GM18519 (cell line): ENCODE data around the gene C2CD2L.
"Not testable (repeated sequence)": the region's sequence is repeated elsewhere in the genome, so short reads cannot be mapped to it uniquely, and the experiment has no call there.

ENCODE experiments used
- ATAC-seq: cut with Tn5 transposase; IDR thresholded peaks from one replicate; pipeline ENCODE4 v1.9.1; 2021; ENCODE audit warnings: mild to moderate bottlenecking, moderate library complexity; ENCODE audit not compliant: unreplicated experiment, low FRiP score

The C2CD2L gene

DNA sequence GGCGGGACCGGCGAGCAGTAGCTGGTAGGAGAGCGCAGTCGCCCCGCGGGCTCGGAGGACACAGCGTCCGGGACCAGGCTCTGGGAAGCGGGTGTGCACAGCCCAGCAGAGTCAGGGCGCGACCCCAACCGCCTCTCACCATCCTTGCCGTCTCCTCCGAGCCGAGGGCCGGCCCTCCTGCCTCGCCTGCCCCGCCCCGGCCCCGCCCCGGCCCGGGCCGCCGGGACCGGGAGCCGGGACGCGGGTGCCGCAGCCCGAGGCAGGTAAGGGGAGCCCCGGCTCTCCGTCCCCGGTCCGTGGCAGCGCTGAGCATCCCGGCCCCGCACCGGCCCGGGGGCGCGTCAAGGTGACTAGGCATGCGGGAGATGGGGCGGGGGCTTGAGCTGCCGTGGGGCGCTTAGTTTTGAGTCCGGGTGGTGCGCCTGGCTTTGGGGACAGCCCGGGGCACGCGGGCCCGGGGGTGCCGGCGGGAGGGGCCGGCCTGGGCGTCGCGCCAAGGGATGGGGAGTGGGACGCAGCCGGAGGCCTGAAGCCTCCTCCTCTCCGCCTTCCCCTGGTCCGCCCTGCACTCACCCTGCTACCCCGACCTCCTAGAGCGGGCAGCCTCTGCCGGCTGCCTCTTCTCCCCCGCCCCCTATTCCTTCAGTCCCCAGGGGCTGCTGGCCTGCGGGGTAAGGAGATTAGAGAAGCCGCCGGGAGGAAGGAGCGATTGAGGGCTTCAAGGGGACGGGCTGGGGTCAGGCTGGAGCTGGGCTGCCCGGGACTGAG, 42.1 kb downstream of the C2CD2L start, which contains the start of gene ABCG4:
TSS of gene ABCG4 (plus strand) at position 35 of the 768 bp plus-strand sequence. CDS start 914 bp downstream, outside the sequence.
- ATAC-seq = no peak

DNA sequence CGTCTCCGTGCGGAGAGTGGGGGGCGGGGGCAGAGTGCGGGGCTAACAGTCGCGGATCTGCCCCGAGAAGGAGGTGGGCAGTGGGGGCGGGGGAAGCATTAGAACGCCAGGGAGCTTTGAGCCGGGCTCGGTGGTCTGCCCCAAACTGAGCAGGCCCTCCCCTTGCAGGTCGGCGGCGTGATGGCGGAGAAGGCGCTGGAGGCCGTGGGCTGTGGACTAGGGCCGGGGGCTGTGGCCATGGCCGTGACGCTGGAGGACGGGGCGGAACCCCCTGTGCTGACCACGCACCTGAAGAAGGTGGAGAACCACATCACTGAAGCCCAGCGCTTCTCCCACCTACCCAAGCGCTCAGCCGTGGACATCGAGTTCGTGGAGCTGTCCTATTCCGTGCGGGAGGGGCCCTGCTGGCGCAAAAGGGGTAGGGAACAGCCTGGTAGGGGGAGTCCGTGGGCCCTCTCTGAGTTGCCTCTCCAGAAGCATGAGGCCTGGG, 42.7 kb downstream of the C2CD2L start:
- ATAC-seq = no peak

DNA sequence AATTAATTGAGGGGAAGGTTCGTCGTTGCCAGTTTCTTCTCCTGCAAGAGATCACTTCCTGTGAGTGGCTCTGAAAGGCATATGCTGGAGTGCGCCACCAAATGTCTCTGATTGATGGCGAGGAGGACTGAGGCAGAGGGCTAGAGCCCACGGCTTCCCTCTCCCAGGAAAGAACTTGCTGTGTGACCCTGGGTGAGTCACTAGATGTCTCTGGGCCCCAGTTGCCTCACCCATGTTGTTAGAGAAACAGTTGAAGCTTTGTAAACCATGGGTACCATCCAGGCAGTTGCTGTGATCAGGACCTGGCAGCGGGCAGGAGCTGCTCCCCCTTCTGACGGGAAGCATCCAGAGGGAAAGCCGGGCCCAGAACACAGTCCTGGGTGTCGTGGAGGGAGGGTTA, 44.9 kb downstream of the C2CD2L start:
- no peak for ATAC-seq

DNA sequence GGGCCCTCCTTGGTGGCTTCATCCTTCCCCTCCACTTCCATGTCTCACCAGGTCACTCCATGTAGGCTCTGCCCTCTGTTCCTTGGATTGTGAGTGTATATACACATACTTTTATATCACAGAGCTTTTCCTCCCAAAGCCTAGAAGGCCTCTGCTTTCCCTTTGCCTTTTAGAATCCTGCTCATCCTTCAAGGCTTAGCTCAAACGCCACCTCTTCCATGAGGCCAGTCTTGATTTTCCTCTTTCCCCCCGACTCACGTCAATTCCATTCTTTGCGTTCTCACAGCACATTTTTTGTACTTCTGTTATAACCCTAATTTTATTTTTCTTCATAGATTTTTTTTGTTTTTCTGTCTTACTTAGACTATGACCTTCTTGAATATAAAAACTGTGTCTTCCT, 45.5 kb downstream of the C2CD2L start:
- no peak for ATAC-seq

DNA sequence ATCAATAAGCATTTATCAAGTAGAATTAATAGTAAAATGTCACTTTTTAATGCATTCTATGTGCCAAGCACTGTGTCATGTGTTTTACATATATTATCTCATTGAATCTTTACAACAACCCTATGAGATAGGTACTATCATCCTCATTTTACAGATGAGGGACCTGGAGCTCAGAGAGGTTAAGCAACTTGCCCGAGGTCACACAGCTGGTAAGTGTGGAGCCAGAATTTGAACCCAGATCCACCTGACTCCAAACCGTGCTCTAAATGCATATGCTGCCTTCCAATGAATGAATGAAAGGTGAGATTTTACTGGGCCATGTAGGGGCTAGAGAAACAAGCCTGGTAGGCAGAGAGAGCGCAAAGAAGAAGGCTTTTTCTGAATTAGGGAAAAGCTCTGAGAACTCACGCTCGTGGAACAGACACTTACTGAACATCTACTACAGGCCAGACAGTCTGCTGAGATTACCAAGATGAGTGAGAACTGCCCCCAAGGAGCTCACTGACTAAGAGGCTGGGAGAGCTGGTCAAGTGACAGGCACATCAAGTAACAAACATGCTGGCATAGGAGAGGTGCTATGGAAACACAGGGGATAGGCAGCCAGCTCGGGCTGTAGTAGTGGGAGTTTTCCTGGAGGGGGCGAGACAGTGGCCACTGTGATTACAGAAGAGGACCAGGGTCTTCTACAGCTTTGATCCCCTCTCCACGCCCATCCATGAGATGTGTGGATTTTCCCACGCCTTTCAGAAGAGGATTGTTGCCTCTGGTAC, 46.1 kb downstream of the C2CD2L start:
- ATAC-seq = no peak

DNA sequence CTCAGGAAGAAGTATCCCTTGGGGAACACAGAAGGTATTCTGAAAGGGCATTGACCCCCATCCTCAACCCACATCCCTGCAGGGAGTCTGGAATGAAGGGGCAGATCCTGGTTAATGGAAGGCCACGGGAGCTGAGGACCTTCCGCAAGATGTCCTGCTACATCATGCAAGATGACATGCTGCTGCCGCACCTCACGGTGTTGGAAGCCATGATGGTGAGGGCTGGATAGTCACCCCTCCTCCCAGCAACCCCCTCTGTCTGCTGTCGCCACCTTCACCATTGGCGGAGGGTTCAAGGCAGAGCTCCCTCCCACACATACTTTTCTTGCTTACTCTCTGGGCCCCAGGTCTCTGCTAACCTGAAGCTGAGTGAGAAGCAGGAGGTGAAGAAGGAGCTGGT, 47.0 kb downstream of the C2CD2L start:
- no peak for ATAC-seq

DNA sequence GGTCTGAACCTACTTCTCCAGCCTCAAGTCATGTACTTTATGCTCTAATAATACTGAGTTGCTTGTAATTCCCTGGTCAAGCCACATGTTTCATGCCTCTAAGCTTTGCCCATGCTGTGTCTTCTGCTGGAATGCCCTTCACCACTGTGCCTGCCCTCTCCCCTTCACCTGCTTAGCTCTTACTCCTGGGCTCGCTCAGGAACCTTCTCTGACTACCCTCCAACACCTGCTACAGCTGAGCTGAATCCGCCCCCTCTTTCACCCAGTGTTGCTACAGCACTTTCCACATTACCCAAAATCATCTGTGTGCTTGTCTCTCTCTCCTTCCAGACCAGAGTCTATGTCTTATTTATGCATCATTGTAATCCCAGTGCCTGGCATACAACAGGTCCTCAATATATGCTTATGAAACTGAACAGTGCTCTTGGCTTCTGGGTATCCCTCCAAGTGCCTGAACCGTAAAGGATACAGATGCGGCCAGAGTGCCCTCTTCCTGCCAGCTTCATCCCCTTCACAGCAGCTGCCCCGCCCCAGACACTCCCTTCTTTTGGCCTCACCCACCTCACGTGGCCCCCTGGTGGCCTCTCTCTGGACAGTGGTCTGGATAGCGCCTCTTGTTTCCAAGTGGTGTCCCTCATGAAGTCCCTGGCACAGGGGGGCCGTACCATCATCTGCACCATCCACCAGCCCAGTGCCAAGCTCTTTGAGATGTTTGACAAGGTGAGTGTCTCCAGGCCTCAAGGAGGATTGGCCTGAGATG, 48.8 kb downstream of the C2CD2L start:
- no peak for ATAC-seq

DNA sequence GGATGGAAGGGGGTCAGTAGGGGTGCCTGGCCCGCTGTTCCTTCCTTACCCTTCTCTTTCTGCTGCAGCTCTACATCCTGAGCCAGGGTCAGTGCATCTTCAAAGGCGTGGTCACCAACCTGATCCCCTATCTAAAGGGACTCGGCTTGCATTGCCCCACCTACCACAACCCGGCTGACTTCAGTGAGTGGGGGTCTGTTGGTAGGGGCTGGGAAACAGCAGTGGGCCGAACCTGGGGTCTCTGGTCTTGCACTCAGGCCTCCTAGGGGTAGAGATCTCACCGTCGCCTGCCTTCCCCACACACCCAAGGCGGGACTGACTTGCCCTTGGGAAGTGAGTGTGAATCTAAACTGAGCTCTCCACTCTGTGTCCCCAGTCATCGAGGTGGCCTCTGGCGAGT, 49.4 kb downstream of the C2CD2L start:
- no peak for ATAC-seq

DNA sequence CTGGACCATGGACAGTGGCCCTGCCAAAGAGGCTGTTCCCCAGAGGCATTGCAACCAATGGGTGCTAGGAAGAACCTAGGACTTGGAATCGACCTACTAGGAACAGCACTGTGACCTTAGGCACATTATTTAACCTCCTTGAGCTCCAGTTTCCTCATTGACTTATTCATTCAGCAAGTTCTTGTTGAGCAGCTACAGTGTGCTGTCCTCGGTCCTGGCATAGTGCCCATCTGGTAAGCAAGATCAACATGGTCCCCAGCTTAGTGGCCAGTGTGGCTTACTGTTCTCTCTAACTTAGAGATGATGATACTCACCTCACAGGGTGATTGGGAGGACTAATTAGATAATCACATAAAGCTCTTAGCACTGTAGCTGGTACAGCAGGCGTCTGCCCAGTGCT, 49.9 kb downstream of the C2CD2L start:
- ATAC-seq = no peak

DNA sequence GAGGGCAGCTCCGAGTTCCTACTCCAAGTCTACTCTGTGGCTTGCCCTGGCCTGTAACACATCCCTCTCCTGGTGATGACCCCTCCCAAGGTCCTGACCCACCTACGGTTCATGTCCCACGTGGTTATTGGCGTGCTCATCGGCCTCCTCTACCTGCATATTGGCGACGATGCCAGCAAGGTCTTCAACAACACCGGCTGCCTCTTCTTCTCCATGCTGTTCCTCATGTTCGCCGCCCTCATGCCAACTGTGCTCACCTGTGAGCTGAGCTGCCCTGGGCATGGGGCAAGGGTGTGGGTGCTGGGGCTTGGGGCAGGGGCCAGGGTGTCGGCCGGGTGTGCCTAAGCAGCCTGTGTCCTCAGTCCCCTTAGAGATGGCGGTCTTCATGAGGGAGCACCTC, 51.3 kb downstream of the C2CD2L start:
- no peak for ATAC-seq

DNA sequence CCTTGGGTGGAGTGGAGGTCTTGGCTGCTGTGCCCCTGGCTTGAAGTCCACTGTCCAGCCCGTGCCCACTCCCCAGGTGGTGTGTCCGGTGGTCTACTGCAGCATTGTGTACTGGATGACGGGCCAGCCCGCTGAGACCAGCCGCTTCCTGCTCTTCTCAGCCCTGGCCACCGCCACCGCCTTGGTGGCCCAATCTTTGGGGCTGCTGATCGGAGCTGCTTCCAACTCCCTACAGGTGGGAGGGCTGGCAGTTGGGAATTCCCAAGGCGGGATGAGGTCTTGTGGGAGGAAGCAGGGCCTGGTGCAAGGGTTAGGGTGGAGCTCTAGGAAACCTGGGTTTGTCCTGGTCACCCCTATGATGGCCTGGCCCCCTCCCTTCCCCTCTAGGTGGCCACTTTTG, 53.0 kb downstream of the C2CD2L start:
- ATAC-seq = no peak

DNA sequence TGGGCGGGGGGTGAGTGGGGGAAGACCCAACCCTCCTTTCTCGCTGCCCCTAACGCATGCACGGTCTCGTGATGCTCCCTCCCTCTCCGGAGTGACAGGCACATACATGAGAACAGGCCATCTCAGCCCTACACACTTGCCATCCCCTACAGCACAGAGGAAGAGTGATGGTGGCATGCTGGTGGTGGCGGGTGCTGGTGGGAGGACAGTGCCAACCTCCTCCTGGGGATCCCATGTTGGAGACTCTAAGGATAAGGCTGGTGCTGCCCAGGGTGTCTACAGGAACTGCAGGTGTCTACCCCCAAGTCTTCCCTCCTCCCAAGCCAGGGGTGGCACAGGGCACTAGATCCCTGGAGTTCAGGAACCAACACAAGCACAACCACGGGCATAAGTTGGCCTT, 54.7 kb downstream of the C2CD2L start:
- no peak for ATAC-seq

DNA sequence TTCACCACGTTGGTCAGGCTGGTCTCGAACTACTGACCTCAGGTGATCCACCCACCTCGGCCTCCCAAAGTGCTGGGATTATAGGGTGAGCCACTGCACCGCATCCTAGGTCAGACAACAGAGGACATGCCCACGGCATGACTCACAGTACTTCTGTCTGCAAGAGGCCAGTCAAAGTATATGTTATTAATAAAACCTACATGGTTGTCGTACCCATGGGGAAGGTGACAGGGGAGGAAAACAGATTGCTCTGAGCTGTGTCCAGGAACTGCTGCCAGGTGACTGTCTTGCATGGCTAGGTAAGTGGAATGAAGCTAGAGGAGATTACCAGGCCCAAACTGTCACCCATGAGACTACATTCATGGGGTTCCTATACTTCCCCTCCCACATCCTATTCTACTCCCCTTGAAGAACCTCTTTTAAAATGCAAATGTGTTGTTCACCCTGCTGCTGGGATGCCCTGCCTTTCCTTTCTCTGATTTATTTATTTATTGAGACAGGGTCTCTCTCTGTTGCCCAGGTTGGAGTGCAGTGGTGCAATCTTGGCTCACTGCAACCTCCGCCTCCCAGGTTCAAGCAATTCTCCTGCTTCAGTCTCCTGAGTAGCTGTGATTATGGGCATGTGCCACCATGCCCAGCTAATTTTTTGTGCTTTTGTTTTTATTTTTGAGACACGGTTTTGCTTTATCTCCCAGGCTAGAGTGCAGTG, 59.4 kb downstream of the C2CD2L start:
- no peak for ATAC-seq

DNA sequence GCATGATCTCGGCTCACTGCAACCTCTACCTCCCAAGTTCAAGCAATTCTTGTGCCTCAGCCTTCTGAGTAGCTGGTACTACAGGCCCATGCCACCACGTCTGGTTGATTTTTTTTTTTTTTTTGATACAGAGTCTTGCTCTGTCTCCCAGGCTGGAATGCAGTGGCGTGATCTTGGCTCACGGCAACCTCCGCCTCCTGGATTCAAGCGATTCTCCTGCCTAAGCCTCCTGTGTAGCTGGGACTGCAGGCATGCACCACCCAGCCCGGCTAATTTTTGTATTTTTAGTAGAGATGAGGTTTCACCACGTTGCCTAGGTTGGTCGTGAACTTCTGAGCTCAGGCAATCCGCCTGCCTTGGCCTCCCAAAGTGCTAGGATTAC, 59.9 kb downstream of the C2CD2L start:
- not testable (repeated sequence) for ATAC-seq

DNA sequence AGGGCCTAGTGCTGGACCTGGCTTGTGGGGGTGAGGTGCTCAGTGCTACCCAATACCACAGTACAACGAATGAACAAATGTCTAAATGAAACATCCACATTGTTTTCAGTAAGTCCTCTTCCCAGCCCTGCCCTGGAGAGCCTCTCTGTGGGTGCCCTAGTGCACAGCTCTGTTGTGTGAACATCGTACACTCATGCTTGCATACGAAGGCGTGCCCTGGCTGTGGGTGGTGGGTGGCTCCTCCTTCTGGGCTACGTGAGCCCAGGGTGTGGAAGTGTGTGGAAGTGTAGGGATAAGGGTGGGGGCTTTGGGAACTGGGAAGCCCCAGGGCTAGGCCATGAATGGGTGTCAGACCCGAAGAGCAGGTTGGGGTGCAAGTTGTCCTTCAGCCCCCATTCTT, 60.8 kb downstream of the C2CD2L start:
- ATAC-seq = no peak
